Stimulated activated CD4-positive, alpha-beta T cell treated with anti-CD3 and anti-CD28 coated beads, Interleukin-15, amount 100 ng/mL, for 48 hours (primary cell): Measurements from ENCODE around the gene NUP107.
A peak's percentile ranks its signal among the peaks of the same experiment; 100 is the strongest.

Experiments used
- DNase-seq, 2 donors: peaks; one replicate each; pipeline ENCODE4 v3.0.0-alpha.2; 2020; ENCODE audit warnings: low read depth in 2 of 2

NUP107 gene

GRCh38 chr12:68739891-68740290, 53.1 kb downstream of the NUP107 start:
- DNase-seq = no peak

GRCh38 chr12:68743356-68743755, 56.6 kb downstream of the NUP107 start:
- DNase-seq = no peak

- no peak for DNase-seq
These were observed 58.7 kb downstream of the NUP107 start for GRCh38 chr12:68745376-68745903.

- DNase-seq = peak; percentile 86 to 91
These were observed 59.3 kb downstream of the NUP107 start, which contains the start of gene SLC35E3 for GRCh38 chr12:68745904-68746571. Gene SLC35E3, plus strand, starts transcription at chr12:68746176. Its CDS starts 202 bp downstream, at chr12:68746378.

- peak; percentile 1 to 8 for DNase-seq
These were observed 59.9 kb downstream of the NUP107 start for GRCh38 chr12:68746572-68747180.

- DNase-seq = no peak
These were observed 62.7 kb downstream of the NUP107 start for GRCh38 chr12:68749443-68749842.

GRCh38 chr12:68749861-68750260, 63.1 kb downstream of the NUP107 start:
- DNase-seq = no peak

GRCh38 chr12:68750506-68750905, 63.7 kb downstream of the NUP107 start:
- DNase-seq = no peak

GRCh38 chr12:68755536-68756243, 68.9 kb downstream of the NUP107 start:
- no peak for DNase-seq

- no peak for DNase-seq
These were observed 73.1 kb downstream of the NUP107 start for GRCh38 chr12:68759852-68760251.

GRCh38 chr12:68760806-68761441, 74.1 kb downstream of the NUP107 start:
- DNase-seq = no peak

GRCh38 chr12:68761442-68761812, 74.6 kb downstream of the NUP107 start:
- no peak for DNase-seq

- DNase-seq = no peak
These were observed 75.3 kb downstream of the NUP107 start for GRCh38 chr12:68761901-68762630.

GRCh38 chr12:68762691-68763090, 75.9 kb downstream of the NUP107 start:
- no peak for DNase-seq

GRCh38 chr12:68765696-68766095, 78.9 kb downstream of the NUP107 start:
- no peak for DNase-seq

GRCh38 chr12:68766646-68767045, 79.9 kb downstream of the NUP107 start:
- DNase-seq = no peak

GRCh38 chr12:68767191-68767590, 80.4 kb downstream of the NUP107 start:
- DNase-seq = no peak

- no peak for DNase-seq
These were observed 81.7 kb downstream of the NUP107 start for GRCh38 chr12:68768431-68768939.

GRCh38 chr12:68769941-68770340, 83.2 kb downstream of the NUP107 start:
- DNase-seq = no peak

- DNase-seq = no peak
These were observed 84.6 kb downstream of the NUP107 start for GRCh38 chr12:68771223-68771925.

- DNase-seq = no peak
These were observed 85.9 kb downstream of the NUP107 start for GRCh38 chr12:68772714-68773113.
